Lower leg skin (tissue), 4 donors: ENCODE data around the gene ZNF415. TPM values are rescaled to one million over a fixed set of nuclear protein-coding genes. Genes with fewer than 3 reads are reported as not detected.

Experiments
- DNase-seq, 2 donors: peaks; one replicate each; pipeline ENCODE4 v3.0.0-alpha.2; 2019; ENCODE audit warnings: low spot score in 2 of 2
- H3K4me3 ChIP-seq: fragments of 200-600 bp; sonication (generic); 2 replicates; pipeline ENCODE4 v1.5.1; 2017; ENCODE audit warnings: mild to moderate bottlenecking, low read depth; ENCODE audit not compliant: poor library complexity, severe bottlenecking
- CTCF ChIP-seq, 3 donors: fragments of 450-650 bp; IDR thresholded peaks; one replicate each; pipeline ENCODE4 v1.5.1; 2016; ENCODE audit warnings: antibody characterized with exemption in 3 of 3, mild to moderate bottlenecking in 3 of 3, moderate library complexity in 2 of 3
- POLR2A ChIP-seq, 2 donors: fragments of 450-650 bp; IDR thresholded peaks; one replicate each; pipeline ENCODE4 v1.6.1; 2016 to 2017; ENCODE audit warnings: antibody characterized with exemption in 2 of 2, mild to moderate bottlenecking in 1 of 2, moderate library complexity in 1 of 2
- whole genome bisulfite sequencing, 2 donors: methylation state at CpG; one replicate each; pipeline ENCODE4 v1.1.5; 2018; 5-methylcytosine and 5-hydroxymethylcytosine counted together
- intact Hi-C: fragments of 100-400 bp; cut with DNase I; formaldehyde crosslinking; loops from one replicate; pipeline ENCODE4 v1.15.0; 2023; ENCODE audit warnings: low total_unique reads
- total RNA-seq, 4 donors: library from RNA; depleted of rRNA; stranded (reverse); fragments of >200 nt; gene quantifications; one replicate each; pipeline ENCODE4 v1.1.0, GENCODE V29; 2016

Gene ZNF415
- total RNA-seq: 1 to 10 TPM; 1.1 to 7.4 (median 5.1) TPM

DNA sequence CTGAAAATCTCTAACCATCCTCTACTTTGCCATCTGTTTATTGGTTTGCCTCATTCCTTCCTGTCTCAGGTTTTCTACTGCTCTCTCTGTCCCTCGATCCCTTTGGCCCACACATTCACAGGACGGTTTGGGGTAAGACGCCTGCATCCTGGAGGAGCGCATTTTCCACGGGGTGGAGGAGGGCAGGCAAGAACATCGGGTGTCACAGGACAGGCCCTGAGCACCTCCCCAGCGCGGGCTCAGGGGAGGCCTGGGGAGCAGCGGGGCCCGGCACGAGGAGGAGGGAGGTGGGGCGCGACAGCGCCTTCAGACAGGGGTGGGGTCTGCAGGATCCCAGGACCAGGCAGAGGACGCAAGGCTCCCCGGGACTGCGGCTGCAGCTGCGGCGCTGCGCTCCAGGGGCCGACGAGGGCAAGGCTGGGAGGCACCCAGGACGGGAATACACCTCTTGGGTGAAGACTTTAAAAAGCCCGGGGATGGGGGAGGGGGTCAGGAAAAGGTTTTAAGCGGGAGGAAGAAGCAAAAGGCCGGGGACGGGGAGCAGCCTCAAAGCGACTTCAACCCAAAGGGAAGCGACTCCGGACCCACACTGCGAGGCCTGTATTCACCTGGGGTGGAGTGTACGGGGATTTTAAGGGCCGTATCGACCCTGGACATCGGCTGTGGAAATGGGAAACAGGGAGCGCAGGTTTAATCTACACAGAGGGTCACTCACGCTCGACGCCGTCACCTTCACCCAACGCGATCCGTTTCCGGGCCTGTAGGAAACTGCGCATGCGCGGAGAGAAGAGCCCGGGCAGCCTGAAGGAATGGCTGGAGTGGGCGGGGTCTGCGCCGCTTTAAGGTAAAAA, at the start of gene ZNF415:
ZNF415 (minus strand) TSS at position 770 of the 851 bp plus-strand sequence. CDS start 10,234 bp downstream, outside the sequence.
- WGBS, 2 donors: 3 to 6% methylated on average over 46 to 51 of the region's 51 CpGs
- peak; percentile 51 to 91 for DNase-seq
- intact Hi-C loops: no loop called here
- TF ChIP-seq POLR2A (IDR thresholded peaks at IDR 0.05) (no peak), CTCF (IDR thresholded peaks at IDR 0.05) (no peak)
- H3K4me3 ChIP-seq: peak within 1 kb of the TSS; percentile 36

DNA sequence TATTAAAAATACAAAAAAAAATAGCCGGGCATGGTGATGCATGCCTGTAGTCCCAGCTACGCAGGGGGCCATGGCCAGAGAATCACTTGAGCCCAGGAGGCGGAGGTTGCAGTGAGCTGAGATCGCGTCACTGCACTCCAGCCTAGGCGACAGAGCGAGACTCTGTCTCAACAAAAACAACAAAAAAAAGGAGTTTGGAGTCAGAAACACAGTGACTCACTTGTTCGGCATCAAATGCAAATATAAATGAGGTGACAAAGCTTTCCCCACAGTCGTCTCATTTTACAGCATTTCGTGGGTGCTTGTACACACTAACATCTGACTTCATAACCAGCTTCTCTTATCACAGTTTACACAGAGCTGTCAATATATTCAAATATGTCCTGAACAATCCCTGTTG, 49.5 kb upstream of the ZNF415 start:
- 92 to 96% methylated on average over 10 of the region's 10 CpGs for WGBS, 2 donors
- intact Hi-C loops: no loop called here
- DNase-seq: no peak
- H3K4me3 ChIP-seq: no peak overlapping the region
- no peak for TF ChIP-seq CTCF (IDR thresholded peaks at IDR 0.05)

- DNase-seq: no peak
- WGBS, 2 donors: 92 to 96% methylated on average over 5 of the region's 5 CpGs
- TF ChIP-seq POLR2A (IDR thresholded peaks at IDR 0.05) (no peak), CTCF (IDR thresholded peaks at IDR 0.05) (no peak)
- intact Hi-C loops: no loop called here
- no peak overlapping the region for H3K4me3 ChIP-seq
Measured at GRCh38 chr19:53177986-53178385, 45.3 kb upstream of the ZNF415 start.

- 53 to 55% methylated on average over 4 of the region's 4 CpGs for WGBS, 2 donors
Measured at GRCh38 chr19:53172889-53173288, 40.2 kb upstream of the ZNF415 start.

GRCh38 chr19:53165691-53166091, 33.0 kb upstream of the ZNF415 start:
- WGBS, 2 donors: 96 to 100% methylated on average over 3 of the region's 3 CpGs
- intact Hi-C loops: no loop called here
- TF ChIP-seq POLR2A (IDR thresholded peaks at IDR 0.05) (no peak), CTCF (IDR thresholded peaks at IDR 0.05) (no peak)
- no peak overlapping the region for H3K4me3 ChIP-seq
- no peak for DNase-seq

More at GRCh38 chr19:53172889-53173288, 40.2 kb upstream of the ZNF415 start:
- intact Hi-C loops: no loop called here
- H3K4me3 ChIP-seq: no peak overlapping the region
- TF ChIP-seq POLR2A (IDR thresholded peaks at IDR 0.05) (no peak), CTCF (IDR thresholded peaks at IDR 0.05) (no peak)
- DNase-seq: no peak
